Skeletal muscle tissue (tissue), 2 donors: ENCODE results near the gene SERBP1. TPM values are rescaled to one million over a fixed set of nuclear protein-coding genes. Genes with fewer than 3 reads are reported as not detected.

Experiments
- small RNA-seq: library from RNA; depleted of rRNA; stranded (forward); fragments of <200 nt; gene quantifications from one replicate; pipeline ENCODE3, GENCODE V24; 2014
- total RNA-seq: library from RNA; depleted of rRNA; stranded (reverse); fragments of >200 nt; gene quantifications from one replicate; pipeline ENCODE4 v1.2.3, GENCODE V29; 2014

SERBP1 gene
- total RNA-seq, 1 donor from 2014 or later = 187 TPM

Small RNAs within 50 kb of the gene (small RNA-seq; reads per million reads assigned to genes)
- not detected for gene RNU6-387P

Other genes starting within 250 kb of the SERBP1 start
- 3.1 TPM for gene IL12RB2, start 122.5 kb downstream of the SERBP1 start, total RNA-seq